C1 segment of cervical spinal cord (tissue), 14 donors: Measurements from ENCODE around the gene FRMD8.
"Not testable (repeated sequence)": the region's sequence is repeated elsewhere in the genome, so short reads cannot be mapped to it uniquely, and the experiment has no call there.

ENCODE experiments used
- DNase-seq, 14 donors: peaks; one replicate each; lab custom pipeline; 2025; lab: John Stamatoyannopoulos, UW

Gene FRMD8

GRCh38 chr11:65452259-65452658, 65.8 kb downstream of the FRMD8 start:
- not testable (repeated sequence) for DNase-seq

GRCh38 chr11:65452806-65453490, 66.5 kb downstream of the FRMD8 start:
- no peak for DNase-seq

GRCh38 chr11:65454311-65454695, 67.9 kb downstream of the FRMD8 start:
- DNase-seq, result peak in 1 of 14 donors; percentile 26

GRCh38 chr11:65454696-65455456, 68.4 kb downstream of the FRMD8 start:
- DNase-seq, result peak; percentile 57 to 89 (median 84)

GRCh38 chr11:65456418-65456817, 70.0 kb downstream of the FRMD8 start:
- no peak for DNase-seq

DNA sequence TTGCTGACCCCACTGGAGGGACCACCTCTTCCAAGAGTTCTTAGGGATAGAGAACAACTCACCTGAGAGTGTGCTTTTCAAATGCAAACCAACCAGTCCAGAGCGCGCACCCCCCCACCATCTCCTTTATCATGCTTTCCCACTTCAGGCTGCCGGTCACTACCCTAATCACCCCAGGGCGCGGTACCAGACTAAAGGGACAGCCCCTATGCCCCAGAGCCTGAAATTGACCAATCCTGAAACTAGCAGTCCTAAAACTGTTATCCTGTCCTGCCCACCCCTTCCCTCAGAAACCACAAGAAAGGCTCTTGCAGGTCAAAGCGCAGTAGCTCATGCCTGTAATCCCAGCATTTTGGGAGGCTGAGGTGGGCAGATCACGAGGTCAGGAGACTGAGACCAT, 73.1 kb downstream of the FRMD8 start:
- no peak for DNase-seq
